NCI-H2227 (cell line): Measurements from ENCODE around the gene IFNAR1.
A peak's percentile ranks its signal among the peaks of the same experiment; 100 is the strongest.

Experiments used
- DNase-seq: peaks from one replicate; lab custom pipeline; 2025; ENCODE audit not compliant: unreplicated experiment; lab: John Stamatoyannopoulos, UW

IFNAR1 gene

DNA sequence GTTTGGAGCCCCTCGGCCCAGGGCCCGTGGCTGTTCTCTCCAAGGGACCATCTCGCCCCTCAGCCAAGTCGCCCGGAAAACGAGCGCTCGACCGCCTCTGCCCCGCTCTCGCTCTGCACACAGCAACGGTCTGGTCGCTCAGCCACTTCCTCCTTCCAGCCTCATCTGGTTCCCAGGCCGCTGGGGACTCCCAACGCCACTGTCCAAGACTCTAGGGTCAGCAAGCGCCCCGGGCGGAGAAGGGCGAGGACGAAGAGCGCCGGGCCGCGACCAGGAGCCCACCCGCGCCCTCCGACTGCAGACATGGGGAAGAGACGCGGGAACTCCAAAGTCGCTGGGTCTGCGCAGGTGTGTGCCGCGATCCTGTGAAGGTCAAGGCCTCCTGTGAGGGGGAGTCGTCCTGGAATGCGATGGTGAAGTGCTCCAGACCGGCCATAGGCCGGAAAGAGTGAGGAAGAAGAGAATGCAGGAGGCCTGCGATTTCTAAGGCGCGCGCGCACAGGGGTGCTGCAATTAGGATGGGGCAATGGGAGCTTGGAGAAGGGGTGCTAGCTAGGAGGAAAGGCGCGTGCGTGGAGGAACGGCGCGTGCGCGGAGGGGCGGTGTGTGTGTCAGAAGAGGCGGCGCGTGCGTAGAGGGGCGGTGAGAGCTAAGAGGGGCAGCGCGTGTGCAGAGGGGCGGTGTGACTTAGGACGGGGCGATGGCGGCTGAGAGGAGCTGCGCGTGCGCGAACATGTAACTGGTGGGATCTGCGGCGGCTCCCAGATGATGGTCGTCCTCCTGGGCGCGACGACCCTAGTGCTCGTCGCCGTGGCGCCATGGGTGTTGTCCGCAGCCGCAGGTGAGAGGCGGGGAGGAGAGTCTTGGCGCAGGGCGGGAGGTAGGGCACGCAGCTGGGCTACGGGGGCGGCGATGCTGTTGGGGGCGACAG lies at the start of gene IFNAR1:
TSS of gene IFNAR1 (plus strand) at position 680 of the 931 bp plus-strand sequence. CDS start at position 766, 86 bp downstream.
- peak; percentile 98 for DNase-seq

DNA sequence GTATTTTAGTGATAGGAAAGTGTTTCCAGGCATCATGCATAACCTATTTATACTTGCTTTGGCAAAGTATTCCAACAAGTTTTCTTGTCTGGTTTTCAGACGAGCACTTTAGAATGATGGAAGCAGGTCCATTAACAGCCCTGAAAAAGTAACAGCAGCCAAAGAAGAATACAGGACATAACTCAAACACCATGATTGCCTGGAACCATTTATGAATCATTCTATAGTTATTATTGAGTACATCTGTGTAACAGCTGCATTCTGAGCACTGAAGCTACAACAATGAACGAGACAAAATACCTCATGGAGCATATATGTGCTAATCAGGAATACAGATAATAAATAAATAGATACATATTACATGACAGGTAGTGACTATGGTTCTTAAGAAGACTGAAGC lies 46.0 kb upstream of the IFNAR1 start:
- DNase-seq: no peak

DNA sequence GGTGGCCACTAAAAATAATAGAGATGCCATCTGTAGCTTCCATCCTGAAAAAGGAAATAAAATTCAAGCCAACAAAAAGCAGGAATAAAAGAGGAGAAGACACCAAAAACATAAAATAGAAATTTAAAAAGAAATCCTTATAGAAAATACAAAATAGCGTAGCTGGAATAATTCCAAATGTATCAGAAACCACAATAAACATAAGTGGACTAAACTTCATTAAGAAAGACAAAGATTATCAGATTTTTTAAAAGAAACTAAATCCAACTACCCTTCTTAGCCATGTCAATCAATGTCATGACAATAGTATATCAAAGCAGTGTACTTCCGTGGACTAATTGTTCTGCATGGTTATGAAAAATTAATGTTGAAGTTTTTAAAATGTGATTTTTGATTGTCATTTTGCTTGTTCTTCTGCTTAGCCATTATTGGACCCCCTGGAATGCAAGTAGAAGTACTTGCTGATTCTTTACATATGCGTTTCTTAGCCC lies 45.4 kb upstream of the IFNAR1 start:
- no peak for DNase-seq

- no peak for DNase-seq
Measured at GRCh38 chr21:33281096-33281652, 43.6 kb upstream of the IFNAR1 start.

DNA sequence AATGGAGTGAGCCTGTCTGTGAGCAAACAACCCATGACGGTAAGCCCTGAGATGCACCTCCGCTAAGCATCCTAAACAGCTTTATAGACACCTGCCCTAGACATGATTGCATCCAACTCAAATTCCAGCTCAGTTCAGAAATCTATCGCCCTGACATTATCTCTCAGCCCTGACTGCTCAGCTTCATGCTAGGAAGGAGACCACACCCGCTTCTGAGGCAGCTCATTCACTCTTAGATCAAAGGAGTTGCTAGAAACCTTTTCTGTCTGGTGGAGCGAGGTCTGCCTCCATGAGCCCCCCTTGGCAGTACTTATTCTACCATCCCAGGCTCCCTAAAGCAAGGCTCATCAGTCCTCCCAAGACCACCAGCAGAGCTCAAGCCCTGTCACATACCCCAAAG lies 41.6 kb upstream of the IFNAR1 start:
- DNase-seq: no peak

DNA sequence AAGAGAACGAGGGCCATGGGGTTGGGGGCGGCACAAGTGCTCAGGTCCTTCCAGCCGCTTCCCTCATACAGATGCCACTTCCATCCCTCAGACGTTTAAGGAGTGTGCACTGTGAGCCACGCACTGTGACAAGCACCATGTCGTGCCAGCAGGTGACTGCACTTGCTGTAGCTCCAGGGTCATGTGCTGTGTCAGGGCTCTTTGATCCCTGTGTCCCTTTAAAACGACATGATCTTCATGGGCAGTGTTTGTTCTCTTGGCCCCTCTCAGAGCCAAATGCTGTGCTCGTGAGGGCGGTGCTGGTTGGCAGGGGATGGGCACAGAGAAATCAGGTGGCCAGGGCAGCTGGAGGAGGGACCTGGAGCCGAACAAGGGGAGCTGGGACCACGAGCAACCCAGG lies 38.7 kb upstream of the IFNAR1 start:
- DNase-seq: no peak

- no peak for DNase-seq
Measured at GRCh38 chr21:33286600-33287456, 37.9 kb upstream of the IFNAR1 start.

DNA sequence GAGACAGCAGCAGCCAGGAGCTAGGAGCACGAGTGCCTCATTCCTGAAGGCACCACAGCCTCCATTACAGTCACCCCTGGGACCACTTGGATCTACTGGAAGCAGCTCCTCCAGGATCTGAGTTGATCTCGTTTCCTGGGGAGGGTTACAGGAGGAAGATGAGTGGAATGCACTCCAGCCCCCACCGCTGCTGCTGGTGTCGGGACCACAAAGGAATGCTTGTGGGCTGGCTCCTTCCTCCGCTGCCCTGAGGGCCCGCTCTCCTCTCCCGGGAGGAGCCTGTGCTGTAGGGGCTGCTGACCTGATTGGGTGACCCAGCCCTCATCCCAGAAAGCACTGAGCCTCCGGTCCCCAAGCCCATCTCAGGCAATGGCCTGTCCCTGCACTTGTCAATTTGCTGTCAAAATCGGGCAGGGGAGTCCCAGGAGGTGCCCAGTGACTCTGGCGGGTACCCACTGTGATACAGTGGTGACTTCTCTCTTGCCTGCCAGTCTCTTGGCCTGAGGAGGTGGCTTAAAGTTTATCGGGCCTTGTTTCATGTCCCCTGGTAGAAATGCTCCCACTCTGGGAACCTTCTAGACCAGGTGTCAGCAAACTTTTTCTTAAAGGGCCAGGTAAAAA lies 35.5 kb upstream of the IFNAR1 start:
- no peak for DNase-seq

DNA sequence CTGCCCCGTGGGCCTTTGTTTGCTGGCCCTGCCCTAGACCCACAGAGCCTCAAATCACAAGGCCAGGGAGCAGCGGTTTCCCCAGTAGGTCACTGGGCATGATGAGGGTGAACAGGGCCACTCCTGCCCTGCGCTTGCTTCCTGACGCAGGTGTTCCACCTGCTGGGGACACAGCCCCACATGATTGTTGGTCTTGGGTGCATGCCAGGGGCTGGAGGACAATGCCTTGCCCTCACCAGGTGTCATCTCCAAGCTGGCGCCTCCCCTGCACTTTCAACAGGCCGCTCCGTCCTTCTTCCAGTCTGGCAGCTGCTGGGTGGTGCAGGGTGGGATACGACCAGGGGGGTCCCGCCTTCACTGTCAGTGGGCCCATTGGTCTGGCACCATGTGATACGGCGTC lies 34.3 kb upstream of the IFNAR1 start:
- no peak for DNase-seq

DNA sequence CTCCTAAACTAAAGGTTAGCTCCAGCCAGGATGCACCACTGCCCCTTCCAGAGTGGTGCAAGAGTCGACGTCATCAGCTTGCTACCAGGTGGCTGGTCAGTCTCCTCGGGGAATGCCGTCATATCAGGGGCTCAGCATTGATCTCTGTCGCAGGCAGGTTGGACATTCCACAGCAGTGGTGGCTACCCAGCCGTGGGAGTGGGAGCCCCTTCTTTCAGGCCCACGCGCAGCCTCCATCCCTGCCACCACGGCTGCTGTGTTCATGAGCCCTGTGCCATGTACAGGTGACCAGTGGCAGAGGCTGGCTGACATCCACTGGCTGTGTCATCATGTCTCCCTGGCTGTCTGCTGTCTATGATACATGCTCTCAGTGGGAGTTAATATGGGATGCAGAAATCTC lies 33.1 kb upstream of the IFNAR1 start:
- DNase-seq: no peak

GRCh38 chr21:33292724-33293123 lies 32.0 kb upstream of the IFNAR1 start:
- no peak for DNase-seq

GRCh38 chr21:33293136-33293535 lies 31.6 kb upstream of the IFNAR1 start:
- DNase-seq: no peak

GRCh38 chr21:33293811-33294216 lies 31.0 kb upstream of the IFNAR1 start:
- DNase-seq: no peak

- DNase-seq: no peak
Measured at GRCh38 chr21:33296156-33296555, 28.6 kb upstream of the IFNAR1 start.

GRCh38 chr21:33299181-33299752 lies 25.5 kb upstream of the IFNAR1 start:
- DNase-seq: no peak

- no peak for DNase-seq
Measured at GRCh38 chr21:33300701-33301631, 23.8 kb upstream of the IFNAR1 start.

GRCh38 chr21:33301632-33302002 lies 23.2 kb upstream of the IFNAR1 start:
- DNase-seq: no peak

GRCh38 chr21:33302055-33302454 lies 22.7 kb upstream of the IFNAR1 start:
- no peak for DNase-seq

GRCh38 chr21:33302796-33303195 lies 22.0 kb upstream of the IFNAR1 start:
- DNase-seq: no peak

DNA sequence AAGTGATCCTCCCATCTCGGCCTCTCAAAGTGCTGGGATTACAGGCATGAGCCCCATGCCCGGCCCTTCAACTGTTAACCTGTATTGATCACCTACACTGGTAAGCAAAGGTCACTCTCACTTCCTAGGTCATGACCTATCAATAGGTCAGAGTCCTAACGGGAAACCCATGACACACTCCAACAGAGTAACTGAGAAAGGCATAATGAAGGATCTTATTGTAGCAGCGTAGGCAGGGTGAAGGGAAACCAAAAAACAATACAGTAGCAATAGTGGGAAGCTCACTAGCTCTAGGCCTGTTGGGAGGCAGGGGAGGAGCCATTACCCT lies 19.5 kb upstream of the IFNAR1 start:
- DNase-seq: no peak
